Right lobe of liver (tissue), 6 donors: ENCODE results near the gene NOL4L. TPM values are rescaled to one million over a fixed set of nuclear protein-coding genes. Genes with fewer than 3 reads are reported as not detected.

Source experiments
- ATAC-seq, 4 donors: fragments of 200-7000 bp; cut with Tn5 transposase; one replicate each; pipeline ENCODE4 v1.9.1; 2020; ENCODE audit warnings: mild to moderate bottlenecking in 4 of 4, moderate library complexity in 4 of 4
- DNase-seq, 3 donors: peaks; one replicate each; pipeline ENCODE4 v3.0.0-alpha.2; 2020
- H3K27ac ChIP-seq, 3 donors: fragments of 200-600 bp; one replicate each; pipeline ENCODE4 v1.8.0; 2022
- H3K27me3 ChIP-seq, 2 donors: fragments of 200-600 bp; one replicate each; pipeline ENCODE4 v1.8.0; 2022
- H3K36me3 ChIP-seq, 4 donors: fragments of 200-600 bp; sonication (generic) in 1 of 4; one replicate each; pipeline versions ENCODE4 v1.5.1 to v1.8.0; 2017 to 2022; ENCODE audit warnings: control low read depth in 1 of 4
- H3K4me1 ChIP-seq, 4 donors: fragments of 200-600 bp; sonication (generic) in 1 of 4; one replicate each; pipeline versions ENCODE4 v1.5.1 to v1.8.0; 2017 to 2022; ENCODE audit warnings: control low read depth in 1 of 4
- H3K4me3 ChIP-seq, 3 donors: fragments of 200-600 bp; one replicate each; pipeline ENCODE4 v1.8.0; 2022
- H3K9me3 ChIP-seq, 4 donors: fragments of 200-600 bp; sonication (generic) in 1 of 4; one replicate each; pipeline versions ENCODE4 v1.5.1 to v1.8.0; 2017 to 2022; ENCODE audit warnings: control low read depth in 1 of 4
- POLR2A ChIP-seq: fragments of 450-650 bp; IDR thresholded peaks from one replicate; pipeline ENCODE4 v1.6.1; 2017; ENCODE audit warnings: antibody characterized with exemption, mild to moderate bottlenecking
- WGBS: methylation state at CpG from one replicate; pipeline ENCODE4 v1.1.6; 2018; ENCODE audit warnings: low coverage, low lambda C conversion rate; ENCODE audit not compliant: insufficient coverage; ENCODE audit errors: missing lambda C conversion rate; 5-methylcytosine and 5-hydroxymethylcytosine counted together
- intact Hi-C, 2 donors: fragments of 100-400 bp; cut with DNase I; formaldehyde crosslinking; loops; one replicate each; pipeline versions ENCODE4 v1.11.2 to v1.14.1; 2022
- total RNA-seq, 6 experiments: library from RNA; depleted of rRNA in 2 of 6; stranded (reverse); fragments of >200 nt in 2 of 6; fragmentation: NEBNext Ultra II Directional in 3 of 6; extraction: Animal tissue kit (Norgen Biotek cat#: 25700) in 3 of 6; gene quantifications; one replicate each; pipeline versions ENCODE4 v1.1.0 to v1.2.4, GENCODE V29; 2016 to 2023
- TF ChIP-seq, protein P1 (sequence below), 4 donors: fragments of 200-600 bp in 3 of 4; fragments of 450-650 bp in 1 of 4; IDR thresholded peaks; one replicate each; pipeline versions ENCODE4 v1.5.1 to v1.8.0; 2016 to 2022; ENCODE audit warnings: antibody characterized with exemption in 4 of 4, mild to moderate bottlenecking in 2 of 4
- donor health status: DM: no; HTN: yes; CAD: no.
- donor health status: DM: no; HTN: no; CAD: no.
- donor health status: DM: no; HTN: no; CAD: no.
- donor health status: DM: no; HTN: yes; CAD: no.
- donor health status: DM: no; HTN: yes; CAD: no.

Gene NOL4L
- total RNA-seq, 6 experiments from 2014 or later = 4.3 to 6.5 (median 5.7) TPM

DNA sequence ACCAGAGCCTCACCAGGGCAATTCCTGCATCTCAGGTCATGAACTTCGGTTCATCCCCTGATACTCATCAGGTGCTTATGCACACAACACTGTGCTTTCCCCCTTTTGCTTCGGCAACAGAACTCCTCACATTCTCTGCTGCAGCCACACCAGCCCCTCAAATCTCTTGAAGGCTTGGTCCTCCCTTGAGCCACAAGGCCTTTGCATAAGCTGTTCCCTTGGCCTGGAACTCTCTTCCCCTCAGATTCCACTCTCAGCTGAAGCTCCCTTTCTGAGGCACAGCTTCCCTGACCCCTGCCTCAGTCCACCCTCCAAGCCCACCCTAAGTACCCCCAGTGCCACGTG lies 76.4 kb downstream of the NOL4L start:
- Histone ChIP-seq H3K27ac (no peak overlapping the region), H3K36me3 (no peaks in the 10 kb centered on the region), H3K4me3 (no peak overlapping the region), H3K9me3 (no peaks in the 10 kb centered on the region), H3K27me3 (no peaks in the 10 kb centered on the region), H3K4me1 (peaks cover 0 to 34% (median 4%) of the 10 kb centered on the region in 4 donors)
- DNase-seq (peak in 1 of 3 donors; percentile 12), ATAC-seq (no peak)
- WGBS = 53% methylated on average over 3 of the region's 3 CpGs
- intact Hi-C loops = no loop called here
- TF ChIP-seq, protein P1, sequence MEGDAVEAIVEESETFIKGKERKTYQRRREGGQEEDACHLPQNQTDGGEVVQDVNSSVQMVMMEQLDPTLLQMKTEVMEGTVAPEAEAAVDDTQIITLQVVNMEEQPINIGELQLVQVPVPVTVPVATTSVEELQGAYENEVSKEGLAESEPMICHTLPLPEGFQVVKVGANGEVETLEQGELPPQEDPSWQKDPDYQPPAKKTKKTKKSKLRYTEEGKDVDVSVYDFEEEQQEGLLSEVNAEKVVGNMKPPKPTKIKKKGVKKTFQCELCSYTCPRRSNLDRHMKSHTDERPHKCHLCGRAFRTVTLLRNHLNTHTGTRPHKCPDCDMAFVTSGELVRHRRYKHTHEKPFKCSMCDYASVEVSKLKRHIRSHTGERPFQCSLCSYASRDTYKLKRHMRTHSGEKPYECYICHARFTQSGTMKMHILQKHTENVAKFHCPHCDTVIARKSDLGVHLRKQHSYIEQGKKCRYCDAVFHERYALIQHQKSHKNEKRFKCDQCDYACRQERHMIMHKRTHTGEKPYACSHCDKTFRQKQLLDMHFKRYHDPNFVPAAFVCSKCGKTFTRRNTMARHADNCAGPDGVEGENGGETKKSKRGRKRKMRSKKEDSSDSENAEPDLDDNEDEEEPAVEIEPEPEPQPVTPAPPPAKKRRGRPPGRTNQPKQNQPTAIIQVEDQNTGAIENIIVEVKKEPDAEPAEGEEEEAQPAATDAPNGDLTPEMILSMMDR (IDR thresholded peaks at IDR 0.05) = no peak
- no peak for TF ChIP-seq POLR2A

DNA sequence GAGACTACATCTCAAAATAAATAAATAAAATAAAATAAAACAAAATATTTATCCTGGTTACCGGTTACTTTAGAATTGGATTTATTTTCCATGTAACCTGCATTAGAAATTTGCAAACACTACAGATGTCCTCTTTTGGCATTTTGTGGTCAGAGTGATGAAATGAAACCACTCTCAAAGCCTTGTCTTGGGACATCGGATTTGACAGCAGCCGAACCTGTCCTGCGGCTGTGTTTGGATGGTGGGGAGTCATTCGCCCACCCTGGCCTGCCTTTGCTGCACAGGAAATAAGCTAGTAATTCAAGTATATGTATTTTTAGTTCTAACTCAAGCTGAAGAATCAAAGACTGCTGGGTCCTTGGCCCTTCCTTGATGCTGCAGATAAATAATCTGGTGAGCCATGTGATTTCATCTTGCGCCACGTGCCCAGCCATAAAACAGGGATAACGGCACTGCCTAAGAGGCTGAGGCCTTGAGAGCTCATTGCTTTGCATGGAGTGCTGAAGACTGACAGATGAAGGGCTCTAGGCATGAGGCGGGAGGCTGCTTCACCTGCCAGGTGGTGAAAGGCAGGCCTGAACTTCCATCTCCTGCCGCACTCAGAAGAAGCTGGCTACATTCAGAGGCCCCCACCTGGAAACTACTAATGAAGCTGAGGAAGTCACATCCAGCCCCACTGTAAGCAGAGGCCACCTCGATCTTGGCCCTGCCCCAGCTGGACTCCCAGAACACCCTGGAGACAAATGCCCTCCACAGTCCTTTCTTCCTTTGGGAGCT lies 76.9 kb downstream of the NOL4L start:
- no peak overlapping the region for H3K4me3 ChIP-seq
- ATAC-seq = no peak
- H3K9me3 ChIP-seq = no peaks in the 10 kb centered on the region
- peaks cover 0 to 28% (median 4%) of the 10 kb centered on the region in 4 donors for H3K4me1 ChIP-seq
- intact Hi-C loops = no loop called here
- H3K27ac ChIP-seq = no peak overlapping the region
- DNase-seq = peak in 1 of 3 donors; percentile 24
- no peak for TF ChIP-seq POLR2A
- TF ChIP-seq, protein P1 (IDR thresholded peaks at IDR 0.05) = no peak
- H3K36me3 ChIP-seq = no peaks in the 10 kb centered on the region
- H3K27me3 ChIP-seq = no peaks in the 10 kb centered on the region
- 76% methylated on average over 8 of the region's 11 CpGs for WGBS

DNA sequence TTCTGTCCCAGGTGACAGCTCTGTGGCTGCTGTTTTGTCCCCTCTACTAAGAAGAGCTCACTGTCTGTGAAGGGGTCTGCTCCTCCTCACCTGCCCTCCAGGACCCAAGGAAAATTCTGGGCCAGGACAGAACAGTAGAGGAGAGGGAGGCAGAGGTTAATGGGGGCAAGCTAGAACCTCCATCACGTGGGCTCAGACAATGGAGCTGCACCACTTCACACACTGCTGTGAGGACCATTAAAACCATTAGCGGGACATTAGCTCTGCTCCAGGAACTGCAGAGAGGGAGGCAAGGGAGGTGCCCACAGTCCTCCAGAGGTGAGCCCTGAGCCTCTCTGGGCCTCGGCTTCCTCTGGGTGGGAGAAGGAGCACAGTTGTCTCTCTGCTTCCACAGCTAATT lies 78.4 kb downstream of the NOL4L start:
- DNase-seq (peak in 1 of 3 donors; percentile 3), ATAC-seq (no peak)
- no peaks in the 10 kb centered on the region for H3K36me3 ChIP-seq
- H3K9me3 ChIP-seq = no peaks in the 10 kb centered on the region
- H3K4me3 ChIP-seq = no peak overlapping the region
- no peaks in the 10 kb centered on the region for H3K27me3 ChIP-seq
- intact Hi-C loops = no loop called here
- no peak for TF ChIP-seq POLR2A
- TF ChIP-seq, protein P1 (IDR thresholded peaks at IDR 0.05) = no peak
- peak overlapping the region in 1 of 3 donors; percentile 82 for H3K27ac ChIP-seq
- peaks cover 0 to 20% (median 2%) of the 10 kb centered on the region in 4 donors for H3K4me1 ChIP-seq
- no CpG with 5 or more reads among the region's 3 CpGs for WGBS

DNA sequence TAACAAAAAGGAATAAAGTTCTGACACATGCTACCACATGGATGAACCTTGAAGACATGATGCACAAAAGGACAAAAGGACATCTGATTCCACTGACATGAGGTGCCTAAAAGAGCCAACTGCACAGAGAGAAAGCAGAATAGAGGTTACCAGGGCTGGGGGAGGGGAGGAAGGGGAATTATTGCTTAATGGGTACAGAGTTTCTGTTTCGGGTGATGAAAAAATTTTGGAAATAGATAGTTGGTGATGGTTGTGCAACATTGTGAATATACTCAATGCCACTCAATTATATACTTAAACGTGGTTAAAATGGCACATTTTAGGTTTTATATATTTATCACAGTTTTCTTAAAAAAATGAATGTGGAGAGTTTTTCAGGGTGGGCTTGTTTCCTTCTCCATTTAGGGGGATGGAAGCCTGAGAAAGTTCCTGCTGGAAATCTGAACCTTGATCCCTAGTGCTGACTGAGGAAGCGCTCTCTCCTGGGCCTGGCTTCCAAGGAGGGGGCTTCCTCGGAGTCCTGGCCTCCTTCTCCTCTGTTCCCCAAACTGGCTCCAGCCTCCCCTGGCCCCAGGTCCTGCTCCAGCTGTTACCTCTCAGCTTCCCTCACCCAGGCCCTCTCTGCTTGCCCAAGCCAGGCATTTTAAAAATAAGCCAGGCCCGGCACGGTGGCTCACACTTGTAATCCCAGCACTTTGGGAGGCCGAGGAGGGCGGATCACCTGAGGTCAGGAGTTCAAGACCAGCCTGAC lies 79.2 kb downstream of the NOL4L start:
- peak overlapping the region in 2 of 3 donors; percentile 69 to 82 for H3K27ac ChIP-seq
- no peaks in the 10 kb centered on the region for H3K27me3 ChIP-seq
- no peaks in the 10 kb centered on the region for H3K36me3 ChIP-seq
- DNase-seq (peak in 2 of 3 donors; percentile 44 to 71), ATAC-seq (peak; percentile 75 to 87 (median 85))
- TF ChIP-seq POLR2A = no peak
- TF ChIP-seq, protein P1 (IDR thresholded peaks at IDR 0.05) = no peak
- intact Hi-C loops = no loop called here
- WGBS = 58% methylated on average over 8 of the region's 8 CpGs
- no peaks in the 10 kb centered on the region for H3K9me3 ChIP-seq
- H3K4me1 ChIP-seq = peaks cover 0 to 20% (median 2%) of the 10 kb centered on the region in 4 donors
- H3K4me3 ChIP-seq = no peak overlapping the region
